NCI-H82 treated with DMSO at 0.1 percent for 48 hours (cell line): Measurements from ENCODE around the gene LDHD.
"Not testable (repeated sequence)": the region's sequence is repeated elsewhere in the genome, so short reads cannot be mapped to it uniquely, and the experiment has no call there.

Experiments used
- DNase-seq: peaks from one replicate; lab custom pipeline; 2025; ENCODE audit not compliant: unreplicated experiment; lab: John Stamatoyannopoulos, UW

LDHD gene

GRCh38 chr16:75100603-75100990 is 16.0 kb downstream of the LDHD start:
- no peak for DNase-seq

GRCh38 chr16:75099738-75100602 is 16.6 kb downstream of the LDHD start:
- DNase-seq, result no peak

GRCh38 chr16:75099075-75099667 is 17.4 kb downstream of the LDHD start:
- peak; percentile 18 for DNase-seq

GRCh38 chr16:75097941-75098901 is 18.4 kb downstream of the LDHD start:
- DNase-seq, result no peak

GRCh38 chr16:75097191-75097761 is 19.3 kb downstream of the LDHD start:
- DNase-seq, result no peak

GRCh38 chr16:75096656-75097055 is 19.9 kb downstream of the LDHD start:
- DNase-seq, result no peak

- no peak for DNase-seq
Measured at GRCh38 chr16:75095204-75095621, 21.4 kb downstream of the LDHD start.

- no peak for DNase-seq
Measured at GRCh38 chr16:75093598-75094540, 22.7 kb downstream of the LDHD start.

GRCh38 chr16:75092777-75093176 is 23.8 kb downstream of the LDHD start:
- DNase-seq, result no peak

- not testable (repeated sequence) for DNase-seq
Measured at GRCh38 chr16:75091619-75092018, 25.0 kb downstream of the LDHD start.

GRCh38 chr16:75090899-75091298 is 25.7 kb downstream of the LDHD start:
- not testable (repeated sequence) for DNase-seq

GRCh38 chr16:75089486-75090202 is 26.9 kb downstream of the LDHD start:
- no peak for DNase-seq

GRCh38 chr16:75088934-75089333 is 27.6 kb downstream of the LDHD start:
- no peak for DNase-seq

GRCh38 chr16:75088216-75088615 is 28.4 kb downstream of the LDHD start:
- no peak for DNase-seq

GRCh38 chr16:75087375-75087979 is 29.1 kb downstream of the LDHD start:
- DNase-seq, result peak; percentile 15

GRCh38 chr16:75086688-75087374 is 29.7 kb downstream of the LDHD start:
- no peak for DNase-seq

- DNase-seq, result no peak
Measured at GRCh38 chr16:75086281-75086680, 30.3 kb downstream of the LDHD start.

- no peak for DNase-seq
Measured at GRCh38 chr16:75085556-75085955, 31.0 kb downstream of the LDHD start.
